Nephron progenitor cell (in vitro differentiated cells): ENCODE results near the gene HEG1.
A peak's percentile ranks its signal among the peaks of the same experiment; 100 is the strongest.

Experiments used
- DNase-seq: peaks from one replicate; pipeline ENCODE4 v3.0.0; 2021
- H3K27ac Mint-ChIP-seq: 2 replicates; pipeline ENCODE4 v1.8.0; 2021; ENCODE audit warnings: mild to moderate bottlenecking, moderate library complexity, mixed read lengths
- H3K27me3 Mint-ChIP-seq: 2 replicates; pipeline ENCODE4 v1.8.0; 2021; ENCODE audit warnings: mild to moderate bottlenecking, low read depth, mixed read lengths; ENCODE audit not compliant: poor library complexity
- H3K36me3 Mint-ChIP-seq: 2 replicates; pipeline ENCODE4 v1.8.0; 2021; ENCODE audit warnings: low read depth, mixed read lengths
- H3K4me1 Mint-ChIP-seq: 2 replicates; pipeline ENCODE4 v1.8.0; 2021; ENCODE audit warnings: mixed read lengths
- H3K4me3 Mint-ChIP-seq: 2 replicates; pipeline ENCODE4 v1.8.0; 2021; ENCODE audit warnings: mild to moderate bottlenecking, moderate library complexity, mixed read lengths
- H3K9me3 Mint-ChIP-seq: 2 replicates; pipeline ENCODE4 v1.8.0; 2021; ENCODE audit warnings: mild to moderate bottlenecking, moderate library complexity, mixed read lengths
- CTCF ChIP-seq: fragments of 200-600 bp; sonication (generic); IDR thresholded peaks from 2 replicates; pipeline ENCODE4 v1.5.0; 2021; ENCODE audit warnings: antibody characterized with exemption

HEG1 gene

GRCh38 chr3:124973290-124973689 is 82.5 kb downstream of the HEG1 start:
- H3K27ac Mint-ChIP-seq: no peak overlapping the region
- peaks cover 35% of the 10 kb centered on the region for H3K4me1 Mint-ChIP-seq
- H3K36me3 Mint-ChIP-seq: peaks cover 40% of the 10 kb centered on the region
- no peak overlapping the region for H3K4me3 Mint-ChIP-seq
- H3K9me3 Mint-ChIP-seq: peaks cover 20% of the 10 kb centered on the region
- DNase-seq: no peak
- no peak for TF ChIP-seq CTCF
- peaks cover 1% of the 10 kb centered on the region for H3K27me3 Mint-ChIP-seq

GRCh38 chr3:124972457-124972856 is 83.3 kb downstream of the HEG1 start:
- peaks cover 4% of the 10 kb centered on the region for H3K27me3 Mint-ChIP-seq
- H3K4me3 Mint-ChIP-seq: no peak overlapping the region
- TF ChIP-seq CTCF: no peak
- H3K9me3 Mint-ChIP-seq: peaks cover 16% of the 10 kb centered on the region
- peak overlapping the region; percentile 80 for H3K27ac Mint-ChIP-seq
- no peak for DNase-seq
- peaks cover 38% of the 10 kb centered on the region for H3K4me1 Mint-ChIP-seq
- H3K36me3 Mint-ChIP-seq: peaks cover 32% of the 10 kb centered on the region

GRCh38 chr3:124969963-124970722 is 85.7 kb downstream of the HEG1 start:
- Mint-ChIP-seq H3K27ac (no peak overlapping the region), H3K9me3 (no peaks in the 10 kb centered on the region), H3K4me3 (no peak overlapping the region), H3K27me3 (peaks cover 4% of the 10 kb centered on the region), H3K36me3 (peaks cover 8% of the 10 kb centered on the region), H3K4me1 (peaks cover 38% of the 10 kb centered on the region)
- no peak for DNase-seq
- no peak for TF ChIP-seq CTCF

GRCh38 chr3:124969190-124969589 is 86.6 kb downstream of the HEG1 start:
- Mint-ChIP-seq H3K4me3 (no peak overlapping the region), H3K36me3 (peaks cover 5% of the 10 kb centered on the region), H3K27me3 (peaks cover 4% of the 10 kb centered on the region), H3K9me3 (no peaks in the 10 kb centered on the region), H3K27ac (peak overlapping the region; percentile 26), H3K4me1 (peaks cover 33% of the 10 kb centered on the region)
- no peak for DNase-seq
- TF ChIP-seq CTCF: no peak

- peaks cover 4% of the 10 kb centered on the region for H3K27me3 Mint-ChIP-seq
- no peak overlapping the region for H3K27ac Mint-ChIP-seq
- no peak overlapping the region for H3K4me3 Mint-ChIP-seq
- H3K4me1 Mint-ChIP-seq: peaks cover 25% of the 10 kb centered on the region
- no peak for DNase-seq
- peaks cover 5% of the 10 kb centered on the region for H3K36me3 Mint-ChIP-seq
- TF ChIP-seq CTCF: no peak
- no peaks in the 10 kb centered on the region for H3K9me3 Mint-ChIP-seq
These were observed 87.8 kb downstream of the HEG1 start for GRCh38 chr3:124967964-124968363.
